Panc1 (cell line): ENCODE results near the gene LSG1.

Experiments
- CTCF ChIP-seq: fragments of 450-650 bp; IDR thresholded peaks from 2 replicates; pipeline ENCODE4 v1.5.1; 2017; ENCODE audit warnings: mild to moderate bottlenecking
- POLR2AphosphoS5 ChIP-seq: IDR thresholded peaks from 2 replicates; pipeline ENCODE4 v1.6.1; 2012; ENCODE audit warnings: mild to moderate bottlenecking, low read depth, low read length, moderate library complexity
- REST ChIP-seq, 2 experiments: IDR thresholded peaks; 2 replicates each; pipeline ENCODE4 v1.6.1; 2011 to 2012; ENCODE audit warnings: low read depth in 2 of 2, control low read depth in 1 of 2, low read length in 1 of 2, mild to moderate bottlenecking in 1 of 2, moderate library complexity in 1 of 2; ENCODE audit not compliant: insufficient read depth in 1 of 2
- SIN3A ChIP-seq: IDR thresholded peaks from 2 replicates; pipeline ENCODE4 v1.6.1; 2012; ENCODE audit warnings: low read depth, mild to moderate bottlenecking, low read length, moderate library complexity, borderline replicate concordance; ENCODE audit not compliant: insufficient read depth
- TCF7L2 ChIP-seq: IDR thresholded peaks from 2 replicates; pipeline ENCODE4 v1.6.1; 2011; ENCODE audit warnings: mild to moderate bottlenecking, low read depth, low read length, inconsistent platforms

GRCh38 chr3:194690501-194691372 lies 18.7 kb upstream of the LSG1 start:
- no peak for TF ChIP-seq CTCF
- no peak for TF ChIP-seq POLR2AphosphoS5
- TF ChIP-seq TCF7L2, result no peak
- TF ChIP-seq REST (IDR thresholded peaks at IDR 0.05; ENCODE audit: insufficient read depth in 1 of 2, low read depth in 2 of 2, low read length in 1 of 2), result no peak
- no peak for TF ChIP-seq SIN3A
